ENCODE data around the gene YBEY.

DNA sequence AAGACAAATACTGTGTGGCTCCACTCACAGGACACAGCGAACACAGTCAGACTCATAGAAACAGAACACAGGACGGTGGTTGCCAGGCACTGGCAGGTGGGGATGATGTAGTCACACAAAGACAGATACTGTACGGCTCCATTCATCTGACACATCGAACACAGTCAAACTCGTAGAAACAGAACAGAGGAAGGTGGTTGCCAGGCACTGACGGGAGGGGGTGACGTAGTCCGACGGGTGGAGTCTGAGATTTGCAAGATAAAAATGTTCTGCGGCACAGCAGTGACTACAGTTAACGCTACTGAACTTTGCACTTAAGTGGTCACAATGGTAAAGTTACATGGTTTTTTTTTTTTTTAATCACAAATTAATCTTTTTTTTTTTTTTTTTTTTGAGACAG lies 18.8 kb downstream of the YBEY start:
- TF ChIP-seq, protein P1, sequence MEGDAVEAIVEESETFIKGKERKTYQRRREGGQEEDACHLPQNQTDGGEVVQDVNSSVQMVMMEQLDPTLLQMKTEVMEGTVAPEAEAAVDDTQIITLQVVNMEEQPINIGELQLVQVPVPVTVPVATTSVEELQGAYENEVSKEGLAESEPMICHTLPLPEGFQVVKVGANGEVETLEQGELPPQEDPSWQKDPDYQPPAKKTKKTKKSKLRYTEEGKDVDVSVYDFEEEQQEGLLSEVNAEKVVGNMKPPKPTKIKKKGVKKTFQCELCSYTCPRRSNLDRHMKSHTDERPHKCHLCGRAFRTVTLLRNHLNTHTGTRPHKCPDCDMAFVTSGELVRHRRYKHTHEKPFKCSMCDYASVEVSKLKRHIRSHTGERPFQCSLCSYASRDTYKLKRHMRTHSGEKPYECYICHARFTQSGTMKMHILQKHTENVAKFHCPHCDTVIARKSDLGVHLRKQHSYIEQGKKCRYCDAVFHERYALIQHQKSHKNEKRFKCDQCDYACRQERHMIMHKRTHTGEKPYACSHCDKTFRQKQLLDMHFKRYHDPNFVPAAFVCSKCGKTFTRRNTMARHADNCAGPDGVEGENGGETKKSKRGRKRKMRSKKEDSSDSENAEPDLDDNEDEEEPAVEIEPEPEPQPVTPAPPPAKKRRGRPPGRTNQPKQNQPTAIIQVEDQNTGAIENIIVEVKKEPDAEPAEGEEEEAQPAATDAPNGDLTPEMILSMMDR (IDR thresholded peaks at IDR 0.05): no peak
- TF ChIP-seq POLR2A (IDR thresholded peaks at IDR 0.05) (no peak), POLR2AphosphoS5 (IDR thresholded peaks at IDR 0.05) (no peak)

Measured in upper lobe of left lung (tissue), 4 donors.